Right lobe of liver (tissue), 6 donors: Measurements from ENCODE around the gene PRKAR1B. TPM values are rescaled to one million over a fixed set of nuclear protein-coding genes. Genes with fewer than 3 reads are reported as not detected.

ENCODE experiments used
- ATAC-seq, 4 donors: fragments of 200-7000 bp; cut with Tn5 transposase; one replicate each; pipeline ENCODE4 v1.9.1; 2020; ENCODE audit warnings: mild to moderate bottlenecking in 4 of 4, moderate library complexity in 4 of 4
- DNase-seq, 3 donors: peaks; one replicate each; pipeline ENCODE4 v3.0.0-alpha.2; 2020
- H3K27ac ChIP-seq, 3 donors: fragments of 200-600 bp; one replicate each; pipeline ENCODE4 v1.8.0; 2022
- H3K27me3 ChIP-seq, 2 donors: fragments of 200-600 bp; one replicate each; pipeline ENCODE4 v1.8.0; 2022
- H3K36me3 ChIP-seq, 4 donors: fragments of 200-600 bp; sonication (generic) in 1 of 4; one replicate each; pipeline versions ENCODE4 v1.5.1 to v1.8.0; 2017 to 2022; ENCODE audit warnings: control low read depth in 1 of 4
- H3K4me1 ChIP-seq, 4 donors: fragments of 200-600 bp; sonication (generic) in 1 of 4; one replicate each; pipeline versions ENCODE4 v1.5.1 to v1.8.0; 2017 to 2022; ENCODE audit warnings: control low read depth in 1 of 4
- H3K4me3 ChIP-seq, 3 donors: fragments of 200-600 bp; one replicate each; pipeline ENCODE4 v1.8.0; 2022
- H3K9me3 ChIP-seq, 4 donors: fragments of 200-600 bp; sonication (generic) in 1 of 4; one replicate each; pipeline versions ENCODE4 v1.5.1 to v1.8.0; 2017 to 2022; ENCODE audit warnings: control low read depth in 1 of 4
- POLR2A ChIP-seq: fragments of 450-650 bp; IDR thresholded peaks from one replicate; pipeline ENCODE4 v1.6.1; 2017; ENCODE audit warnings: antibody characterized with exemption, mild to moderate bottlenecking
- whole genome bisulfite sequencing: methylation state at CpG from one replicate; pipeline ENCODE4 v1.1.6; 2018; ENCODE audit warnings: low coverage, low lambda C conversion rate; ENCODE audit not compliant: insufficient coverage; ENCODE audit errors: missing lambda C conversion rate; 5-methylcytosine and 5-hydroxymethylcytosine counted together
- intact Hi-C, 2 donors: fragments of 100-400 bp; cut with DNase I; formaldehyde crosslinking; loops; one replicate each; pipeline versions ENCODE4 v1.11.2 to v1.14.1; 2022
- total RNA-seq, 6 experiments: library from RNA; depleted of rRNA in 2 of 6; stranded (reverse); fragments of >200 nt in 2 of 6; fragmentation: NEBNext Ultra II Directional in 3 of 6; extraction: Animal tissue kit (Norgen Biotek cat#: 25700) in 3 of 6; gene quantifications; one replicate each; pipeline versions ENCODE4 v1.1.0 to v1.2.4, GENCODE V29; 2016 to 2023
- TF ChIP-seq, protein P1 (sequence below), 4 donors: fragments of 200-600 bp in 3 of 4; fragments of 450-650 bp in 1 of 4; IDR thresholded peaks; one replicate each; pipeline versions ENCODE4 v1.5.1 to v1.8.0; 2016 to 2022; ENCODE audit warnings: antibody characterized with exemption in 4 of 4, mild to moderate bottlenecking in 2 of 4
- donor health status: DM: no; HTN: yes; CAD: no.
- donor health status: DM: no; HTN: no; CAD: no.
- donor health status: DM: no; HTN: no; CAD: no.
- donor health status: DM: no; HTN: yes; CAD: no.
- donor health status: DM: no; HTN: yes; CAD: no.

Gene PRKAR1B
- total RNA-seq, 6 experiments from 2014 or later: 4.7 to 20.8 (median 11.3) TPM

GRCh38 chr7:628826-629225, 98.3 kb downstream of the PRKAR1B start:
- Histone ChIP-seq H3K9me3 (peaks cover 0 to 5% (median 0%) of the 10 kb centered on the region in 4 donors), H3K4me3 (no peak overlapping the region), H3K27me3 (no peaks in the 10 kb centered on the region), H3K36me3 (no peaks in the 10 kb centered on the region), H3K27ac (no peak overlapping the region), H3K4me1 (no peaks in the 10 kb centered on the region)
- TF ChIP-seq, protein P1, sequence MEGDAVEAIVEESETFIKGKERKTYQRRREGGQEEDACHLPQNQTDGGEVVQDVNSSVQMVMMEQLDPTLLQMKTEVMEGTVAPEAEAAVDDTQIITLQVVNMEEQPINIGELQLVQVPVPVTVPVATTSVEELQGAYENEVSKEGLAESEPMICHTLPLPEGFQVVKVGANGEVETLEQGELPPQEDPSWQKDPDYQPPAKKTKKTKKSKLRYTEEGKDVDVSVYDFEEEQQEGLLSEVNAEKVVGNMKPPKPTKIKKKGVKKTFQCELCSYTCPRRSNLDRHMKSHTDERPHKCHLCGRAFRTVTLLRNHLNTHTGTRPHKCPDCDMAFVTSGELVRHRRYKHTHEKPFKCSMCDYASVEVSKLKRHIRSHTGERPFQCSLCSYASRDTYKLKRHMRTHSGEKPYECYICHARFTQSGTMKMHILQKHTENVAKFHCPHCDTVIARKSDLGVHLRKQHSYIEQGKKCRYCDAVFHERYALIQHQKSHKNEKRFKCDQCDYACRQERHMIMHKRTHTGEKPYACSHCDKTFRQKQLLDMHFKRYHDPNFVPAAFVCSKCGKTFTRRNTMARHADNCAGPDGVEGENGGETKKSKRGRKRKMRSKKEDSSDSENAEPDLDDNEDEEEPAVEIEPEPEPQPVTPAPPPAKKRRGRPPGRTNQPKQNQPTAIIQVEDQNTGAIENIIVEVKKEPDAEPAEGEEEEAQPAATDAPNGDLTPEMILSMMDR (IDR thresholded peaks at IDR 0.05): no peak
- TF ChIP-seq POLR2A: no peak
- intact Hi-C loops: no loop called here
- DNase-seq: peak in 1 of 3 donors; percentile 50
- ATAC-seq: no peak
- no CpG with 5 or more reads among the region's 19 CpGs for WGBS

GRCh38 chr7:628402-628763, 98.7 kb downstream of the PRKAR1B start:
- DNase-seq (no peak), ATAC-seq (no peak)
- no peak for TF ChIP-seq POLR2A
- TF ChIP-seq, protein P1 (IDR thresholded peaks at IDR 0.05): no peak
- intact Hi-C loops: no loop called here
- no peaks in the 10 kb centered on the region for H3K4me1 ChIP-seq
- no peak overlapping the region for H3K27ac ChIP-seq
- H3K4me3 ChIP-seq: no peak overlapping the region
- no peaks in the 10 kb centered on the region for H3K27me3 ChIP-seq
- H3K36me3 ChIP-seq: no peaks in the 10 kb centered on the region
- peaks cover 0 to 5% (median 0%) of the 10 kb centered on the region in 4 donors for H3K9me3 ChIP-seq
- WGBS: 92% methylated on average over 2 of the region's 13 CpGs

- Histone ChIP-seq H3K4me1 (no peaks in the 10 kb centered on the region), H3K4me3 (no peak overlapping the region), H3K27me3 (no peaks in the 10 kb centered on the region), H3K9me3 (peaks cover 0 to 5% (median 0%) of the 10 kb centered on the region in 4 donors), H3K27ac (no peak overlapping the region), H3K36me3 (no peaks in the 10 kb centered on the region)
- ATAC-seq (peak in 1 of 4 donors; percentile 19), DNase-seq (no peak)
- TF ChIP-seq, protein P1 (IDR thresholded peaks at IDR 0.05): no peak
- TF ChIP-seq POLR2A: no peak
- intact Hi-C loops: no loop called here
- 92% methylated on average over 12 of the region's 35 CpGs for WGBS
Measured at GRCh38 chr7:627661-628401, 99.2 kb downstream of the PRKAR1B start.

GRCh38 chr7:625376-625971, 101.6 kb downstream of the PRKAR1B start:
- ATAC-seq: no peak
- no peak for DNase-seq
- intact Hi-C loops: no loop called here
- Histone ChIP-seq H3K27me3 (no peaks in the 10 kb centered on the region), H3K9me3 (peaks cover 0 to 9% (median 2%) of the 10 kb centered on the region in 4 donors), H3K4me1 (no peaks in the 10 kb centered on the region), H3K4me3 (no peak overlapping the region), H3K27ac (no peak overlapping the region), H3K36me3 (no peaks in the 10 kb centered on the region)
- TF ChIP-seq, protein P1 (IDR thresholded peaks at IDR 0.05): no peak
- TF ChIP-seq POLR2A: no peak
- WGBS: 94% methylated on average over 8 of the region's 8 CpGs
